NB4 (cell line): ENCODE data around the gene RELL1.

Experiments used
- DNase-seq: peaks from one replicate; pipeline ENCODE4 v3.0.0; 2010; ENCODE audit warnings: low read depth
- H3K4me3 ChIP-seq: one replicate; pipeline ENCODE4 v1.5.1; 2011; ENCODE audit warnings: mild to moderate bottlenecking, low read depth, low read length, moderate library complexity
- CTCF ChIP-seq: IDR thresholded peaks from one replicate; pipeline ENCODE4 v1.5.1; 2012; ENCODE audit warnings: low read depth, low read length
- MAX ChIP-seq: IDR thresholded peaks from 2 replicates; pipeline ENCODE4 v1.6.1; 2011; ENCODE audit warnings: low read depth, low read length
- MYC ChIP-seq: IDR thresholded peaks from 2 replicates; pipeline ENCODE4 v1.6.1; 2011; ENCODE audit warnings: low read depth, low read length
- POLR2A ChIP-seq: IDR thresholded peaks from 2 replicates; pipeline ENCODE4 v1.6.1; 2011; ENCODE audit warnings: mild to moderate bottlenecking; ENCODE audit not compliant: insufficient read length; ENCODE audit errors: extremely low read depth

RELL1 gene

GRCh38 chr4:37721995-37722638, 35.9 kb upstream of the RELL1 start:
- no peak for TF ChIP-seq MYC
- TF ChIP-seq MAX: no peak
- TF ChIP-seq POLR2A: no peak
- TF ChIP-seq CTCF: no peak
- H3K4me3 ChIP-seq: no peak overlapping the region
- DNase-seq: no peak

- no peak for DNase-seq
- TF ChIP-seq MYC (no peak), CTCF (no peak), POLR2A (no peak), MAX (no peak)
- no peak overlapping the region for H3K4me3 ChIP-seq
Measured at GRCh38 chr4:37719021-37719420, 32.8 kb upstream of the RELL1 start.

GRCh38 chr4:37717576-37717975, 31.4 kb upstream of the RELL1 start:
- TF ChIP-seq CTCF (no peak), POLR2A (no peak), MYC (no peak)
- DNase-seq: peak; percentile 35
- no peak overlapping the region for H3K4me3 ChIP-seq

- peak; percentile 33 for DNase-seq
- TF ChIP-seq CTCF: no peak
- TF ChIP-seq MYC: no peak
- no peak for TF ChIP-seq MAX
- TF ChIP-seq POLR2A: no peak
Measured at GRCh38 chr4:37715889-37716402, 29.8 kb upstream of the RELL1 start.

DNA sequence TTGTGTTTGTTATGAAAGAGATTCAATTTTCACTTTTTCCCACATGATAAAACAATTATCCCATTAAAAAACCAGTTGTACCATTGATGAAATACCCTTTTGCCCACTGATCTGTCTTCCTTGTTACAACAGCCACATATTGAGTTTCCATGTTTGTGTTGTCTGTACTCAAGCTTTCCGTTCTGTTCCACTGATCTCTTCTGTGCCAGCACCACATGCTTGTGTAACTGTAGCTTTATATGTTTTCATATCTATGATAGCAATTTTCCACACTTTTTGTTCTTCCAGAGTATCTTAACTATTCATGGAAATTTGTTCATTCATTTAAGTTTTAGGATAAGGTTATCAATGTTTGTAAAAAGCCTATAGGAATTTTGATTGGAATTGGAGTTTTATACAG, 24.3 kb upstream of the RELL1 start:
- H3K4me3 ChIP-seq: no peak overlapping the region
- TF ChIP-seq POLR2A (no peak), MAX (no peak), MYC (no peak), CTCF (no peak)
- DNase-seq: no peak

More at GRCh38 chr4:37715889-37716402, 29.8 kb upstream of the RELL1 start:
- H3K4me3 ChIP-seq: no peak overlapping the region
